Neural crest cell (in vitro differentiated cells): Measurements from ENCODE around the gene ZNF829. TPM values are rescaled to one million over a fixed set of nuclear protein-coding genes. Genes with fewer than 3 reads are reported as not detected.

Experiments
- DNase-seq: peaks from one replicate; pipeline ENCODE4 v3.0.0; 2021; ENCODE audit warnings: low read depth, mixed read lengths, low spot score
- H3K27ac Mint-ChIP-seq: one replicate; pipeline ENCODE4 v1.8.0; 2021; ENCODE audit warnings: mild to moderate bottlenecking, mixed read lengths; ENCODE audit not compliant: unreplicated experiment
- H3K27me3 Mint-ChIP-seq: 2 replicates; pipeline ENCODE4 v1.8.0; 2021; ENCODE audit warnings: low read depth, mild to moderate bottlenecking, mixed read lengths
- H3K36me3 Mint-ChIP-seq: 2 replicates; pipeline ENCODE4 v1.8.0; 2021; ENCODE audit warnings: low read depth, mild to moderate bottlenecking, mixed read lengths
- H3K4me1 Mint-ChIP-seq: 2 replicates; pipeline ENCODE4 v1.8.0; 2021; ENCODE audit warnings: mixed read lengths
- H3K4me3 Mint-ChIP-seq: one replicate; pipeline ENCODE4 v1.8.0; 2021; ENCODE audit warnings: mild to moderate bottlenecking, mixed read lengths
- H3K9me3 Mint-ChIP-seq: 2 replicates; pipeline ENCODE4 v1.8.0; 2021; ENCODE audit warnings: mixed read lengths
- CTCF ChIP-seq: fragments of 200-600 bp; sonication (generic); conservative IDR thresholded peaks from 2 replicates; pipeline ENCODE4 v1.5.0; 2021; ENCODE audit warnings: antibody characterized with exemption, mild to moderate bottlenecking
- total RNA-seq: library from RNA; stranded (reverse); gene quantifications from 2 replicates; pipeline ENCODE4 v1.2.1, GENCODE V29; 2021

Gene ZNF829
- total RNA-seq, 1 donor from 2014 or later, result 2.2 TPM

GRCh38 chr19:36849701-36850558 is 66.2 kb downstream of the ZNF829 start:
- no peak overlapping the region for H3K4me3 Mint-ChIP-seq
- peaks cover 39% of the 10 kb centered on the region for H3K36me3 Mint-ChIP-seq

GRCh38 chr19:36847968-36848367 is 68.1 kb downstream of the ZNF829 start:
- Mint-ChIP-seq H3K4me1 (peaks cover 4% of the 10 kb centered on the region), H3K36me3 (peaks cover 38% of the 10 kb centered on the region), H3K4me3 (peak overlapping the region; percentile 75), H3K27ac (no peak overlapping the region), H3K27me3 (no peaks in the 10 kb centered on the region), H3K9me3 (peaks cover 8% of the 10 kb centered on the region)
- TF ChIP-seq CTCF, result no peak
- no peak for DNase-seq

More at GRCh38 chr19:36849701-36850558, 66.2 kb downstream of the ZNF829 start:
- Mint-ChIP-seq H3K4me1 (peaks cover 4% of the 10 kb centered on the region), H3K27me3 (no peaks in the 10 kb centered on the region), H3K27ac (no peak overlapping the region), H3K9me3 (peaks cover 6% of the 10 kb centered on the region)
- no peak for TF ChIP-seq CTCF
- DNase-seq, result peak; percentile 76

GRCh38 chr19:36838784-36839324 is 77.2 kb downstream of the ZNF829 start:
- no peak overlapping the region for H3K27ac Mint-ChIP-seq
- no peak for DNase-seq
- H3K4me1 Mint-ChIP-seq, result no peaks in the 10 kb centered on the region
- TF ChIP-seq CTCF, result no peak
- peaks cover 48% of the 10 kb centered on the region for H3K36me3 Mint-ChIP-seq
- no peak overlapping the region for H3K4me3 Mint-ChIP-seq
- peaks cover 15% of the 10 kb centered on the region for H3K9me3 Mint-ChIP-seq
- H3K27me3 Mint-ChIP-seq, result no peaks in the 10 kb centered on the region

Other genes with a start within 250 kb of the ZNF829 start
- gene ZNF461, start 249.5 kb downstream of the ZNF829 start, total RNA-seq, result 7.7 and 10.2 TPM in 2 replicates
- gene ZNF567, start 228.7 kb downstream of the ZNF829 start, total RNA-seq, result 8.6 and 10.3 TPM in 2 replicates
- gene ZNF850, start 143.5 kb downstream of the ZNF829 start, total RNA-seq, result 13.5 and 16.7 TPM in 2 replicates
- 11.3 and 12.5 TPM in 2 replicates for gene ZNF790, start 77.9 kb downstream of the ZNF829 start, total RNA-seq
- 8.7 and 10.2 TPM in 2 replicates for gene ZNF345, start 65.4 kb downstream of the ZNF829 start, total RNA-seq
- gene ZNF568, start within 50 bp of the ZNF829 start, total RNA-seq, result 5.9 and 6.1 TPM in 2 replicates
- 12.2 and 14.2 TPM in 2 replicates for gene ZNF420, start 162.1 kb upstream of the ZNF829 start, total RNA-seq